22Rv1 (cell line): ENCODE measurements around the gene KIAA1217.

Experiments
- H3K27ac ChIP-seq: fragments of 450-650 bp; 2 replicates; pipeline ENCODE4 v1.5.1; 2017
- ZFX ChIP-seq: fragments of 450-650 bp; IDR thresholded peaks from 2 replicates; pipeline ENCODE4 v1.6.1; 2017; ENCODE audit warnings: antibody characterized with exemption, borderline replicate concordance
- TF ChIP-seq, protein P1 (sequence below): fragments of 450-650 bp; IDR thresholded peaks from 2 replicates; pipeline ENCODE4 v1.5.1; 2017; ENCODE audit warnings: mild to moderate bottlenecking

The KIAA1217 gene

DNA sequence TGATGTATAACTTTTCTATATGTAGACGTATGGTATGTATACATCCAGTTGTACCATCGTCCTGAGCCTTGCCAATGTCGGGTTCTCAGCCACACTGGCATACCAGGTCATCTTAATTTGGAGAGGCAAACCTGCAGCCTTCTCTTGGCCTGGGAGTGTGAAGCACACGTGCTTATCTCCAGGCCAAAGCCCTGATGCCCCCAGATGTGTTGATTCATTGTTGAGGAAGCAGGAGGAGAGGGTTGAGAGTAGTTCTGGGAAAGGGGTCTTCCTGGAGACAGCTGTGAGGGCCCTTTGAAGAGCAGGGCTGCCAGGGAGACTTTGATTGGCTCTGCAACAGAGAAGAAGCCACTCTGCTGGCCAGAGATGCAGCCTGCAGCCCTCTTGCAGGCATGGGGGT lies 359.1 kb downstream of the KIAA1217 start:
- no peak overlapping the region for H3K27ac ChIP-seq
- TF ChIP-seq ZFX = no peak
- TF ChIP-seq, protein P1, sequence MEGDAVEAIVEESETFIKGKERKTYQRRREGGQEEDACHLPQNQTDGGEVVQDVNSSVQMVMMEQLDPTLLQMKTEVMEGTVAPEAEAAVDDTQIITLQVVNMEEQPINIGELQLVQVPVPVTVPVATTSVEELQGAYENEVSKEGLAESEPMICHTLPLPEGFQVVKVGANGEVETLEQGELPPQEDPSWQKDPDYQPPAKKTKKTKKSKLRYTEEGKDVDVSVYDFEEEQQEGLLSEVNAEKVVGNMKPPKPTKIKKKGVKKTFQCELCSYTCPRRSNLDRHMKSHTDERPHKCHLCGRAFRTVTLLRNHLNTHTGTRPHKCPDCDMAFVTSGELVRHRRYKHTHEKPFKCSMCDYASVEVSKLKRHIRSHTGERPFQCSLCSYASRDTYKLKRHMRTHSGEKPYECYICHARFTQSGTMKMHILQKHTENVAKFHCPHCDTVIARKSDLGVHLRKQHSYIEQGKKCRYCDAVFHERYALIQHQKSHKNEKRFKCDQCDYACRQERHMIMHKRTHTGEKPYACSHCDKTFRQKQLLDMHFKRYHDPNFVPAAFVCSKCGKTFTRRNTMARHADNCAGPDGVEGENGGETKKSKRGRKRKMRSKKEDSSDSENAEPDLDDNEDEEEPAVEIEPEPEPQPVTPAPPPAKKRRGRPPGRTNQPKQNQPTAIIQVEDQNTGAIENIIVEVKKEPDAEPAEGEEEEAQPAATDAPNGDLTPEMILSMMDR = no peak

DNA sequence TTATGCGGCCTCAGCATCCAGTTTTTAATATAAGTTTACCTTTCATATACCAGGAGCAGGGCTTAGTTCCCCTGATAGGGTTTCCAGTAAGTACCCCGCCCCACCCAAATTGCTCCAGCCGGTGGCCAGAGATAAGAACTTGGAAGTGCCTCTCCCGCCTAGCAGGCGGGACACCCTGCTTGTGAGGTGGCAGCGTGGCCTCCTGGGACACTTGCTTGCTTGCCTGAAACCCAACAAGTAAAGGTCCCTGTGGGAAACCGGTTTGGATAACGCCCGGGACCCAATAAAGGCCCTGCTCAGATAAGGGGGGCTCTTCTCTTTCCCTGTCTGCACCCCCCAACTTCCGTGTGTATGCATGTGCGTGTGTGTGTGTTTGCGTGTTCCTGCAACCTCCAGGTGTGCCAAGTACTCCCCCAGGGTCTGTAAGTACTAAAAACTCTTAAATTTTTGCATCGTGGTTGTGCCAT lies 360.4 kb downstream of the KIAA1217 start:
- no peak overlapping the region for H3K27ac ChIP-seq
- no peak for TF ChIP-seq ZFX
- TF ChIP-seq, protein P1 = no peak

DNA sequence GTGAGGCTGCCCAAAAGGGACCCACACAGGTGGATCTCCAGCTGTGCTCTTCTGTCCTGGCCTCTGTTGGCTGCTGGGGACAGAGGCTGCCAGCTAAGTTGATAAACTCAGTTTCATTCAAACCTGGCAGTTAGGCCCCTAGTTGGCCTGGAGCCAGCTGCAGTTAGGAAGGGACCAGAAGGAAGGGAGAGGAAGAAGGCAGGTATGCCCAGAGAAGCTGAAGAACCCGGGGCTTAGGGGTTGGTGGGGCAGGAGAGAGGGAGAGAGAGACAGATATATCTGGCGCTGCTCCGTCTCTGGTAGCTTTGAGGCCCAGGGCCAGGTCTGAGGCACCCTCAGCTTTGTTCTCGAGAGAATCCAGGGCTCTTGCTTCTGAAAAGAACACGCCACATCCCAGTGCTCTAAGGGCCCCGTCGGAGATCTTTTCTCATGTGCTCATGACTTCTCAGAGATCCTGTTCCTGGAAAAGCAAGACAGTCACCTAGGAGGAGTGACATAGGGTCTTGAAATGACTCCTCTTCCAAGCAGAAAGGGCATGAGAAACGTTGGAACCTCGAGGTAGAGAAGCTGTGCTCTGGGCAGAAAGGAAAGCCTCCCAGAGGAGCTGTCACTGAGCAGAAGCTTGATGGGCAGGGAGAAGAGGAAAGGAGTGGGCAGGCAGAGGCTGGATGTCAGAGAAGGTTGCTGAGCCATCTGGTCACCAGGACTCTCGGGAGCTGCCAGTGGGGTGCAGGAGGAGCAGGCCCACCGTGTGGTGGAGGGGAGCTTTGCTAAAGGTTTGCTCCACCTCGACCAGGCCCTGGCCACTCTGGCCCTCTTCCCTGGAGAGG lies 361.1 kb downstream of the KIAA1217 start:
- TF ChIP-seq, protein P1 = no peak
- no peak for TF ChIP-seq ZFX
- H3K27ac ChIP-seq = no peak overlapping the region

DNA sequence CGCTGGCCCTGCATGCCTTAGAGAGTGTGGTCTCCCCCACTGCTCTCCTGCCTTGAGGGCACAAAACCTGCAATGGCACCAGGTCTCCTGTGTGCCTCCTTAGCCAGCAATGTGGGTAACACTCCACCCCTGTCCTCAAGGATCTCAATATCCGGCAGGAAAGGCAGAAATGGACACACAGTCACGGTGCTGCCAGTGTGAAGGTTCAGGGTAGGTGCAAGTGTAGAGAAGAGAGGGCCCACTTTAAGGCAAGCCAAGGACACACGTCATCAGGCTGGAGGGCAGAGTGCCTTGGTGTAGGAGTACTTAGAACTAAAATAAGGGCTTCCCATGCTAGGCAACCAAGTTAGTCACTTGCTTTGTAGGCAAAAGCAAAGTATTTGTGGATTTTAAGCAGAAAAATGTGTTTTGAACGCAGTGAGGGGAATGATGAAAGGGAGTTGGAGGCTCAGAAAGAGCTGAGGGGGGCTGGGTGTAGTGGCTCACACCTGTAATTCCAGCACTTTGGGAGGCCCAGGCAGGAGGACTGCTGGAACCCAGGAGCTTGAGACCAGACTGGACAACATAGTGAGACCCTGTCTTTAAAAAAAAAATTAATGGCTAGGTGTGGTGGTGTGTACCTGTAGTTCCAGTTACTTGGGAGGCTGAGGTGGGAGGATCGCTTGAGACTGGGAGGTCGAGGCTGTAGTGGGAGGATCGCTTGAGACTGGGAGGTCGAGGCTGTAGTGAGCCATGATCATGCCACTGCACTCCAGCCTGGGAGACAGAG lies 361.9 kb downstream of the KIAA1217 start:
- H3K27ac ChIP-seq = no peak overlapping the region

DNA sequence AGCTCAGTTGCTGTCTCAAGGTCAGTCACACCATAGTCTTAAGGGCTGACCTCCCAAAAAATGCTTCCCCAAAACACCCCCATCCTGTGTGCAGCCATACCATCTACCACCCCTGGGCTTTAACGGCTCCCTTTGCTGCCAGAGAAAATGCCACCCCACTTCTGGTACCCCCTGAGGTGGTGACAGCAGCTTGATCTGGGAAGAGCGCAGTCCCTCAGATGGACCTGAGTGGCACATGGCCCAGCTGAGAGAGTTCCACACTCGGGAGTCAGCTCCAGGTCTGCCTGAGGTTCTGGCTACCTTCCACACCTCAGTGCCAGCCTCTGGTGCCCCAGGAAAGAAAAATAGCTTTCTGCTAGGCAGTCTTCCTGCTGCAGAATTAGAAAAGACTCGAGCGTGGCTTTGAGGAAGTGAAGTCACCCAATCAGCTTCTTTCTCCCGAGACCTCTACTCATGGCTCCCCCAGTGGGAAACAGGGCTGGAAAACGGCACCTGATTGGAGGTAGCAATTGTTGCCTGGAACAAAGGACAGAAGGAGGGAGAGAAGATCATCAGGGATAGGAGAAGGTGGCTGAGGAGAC lies 363.0 kb downstream of the KIAA1217 start:
- H3K27ac ChIP-seq = no peak overlapping the region
- TF ChIP-seq ZFX = no peak
- TF ChIP-seq, protein P1 = no peak

More for the DNA sequence above, 361.9 kb downstream of the KIAA1217 start:
- TF ChIP-seq, protein P1 = no peak
- TF ChIP-seq ZFX = no peak

DNA sequence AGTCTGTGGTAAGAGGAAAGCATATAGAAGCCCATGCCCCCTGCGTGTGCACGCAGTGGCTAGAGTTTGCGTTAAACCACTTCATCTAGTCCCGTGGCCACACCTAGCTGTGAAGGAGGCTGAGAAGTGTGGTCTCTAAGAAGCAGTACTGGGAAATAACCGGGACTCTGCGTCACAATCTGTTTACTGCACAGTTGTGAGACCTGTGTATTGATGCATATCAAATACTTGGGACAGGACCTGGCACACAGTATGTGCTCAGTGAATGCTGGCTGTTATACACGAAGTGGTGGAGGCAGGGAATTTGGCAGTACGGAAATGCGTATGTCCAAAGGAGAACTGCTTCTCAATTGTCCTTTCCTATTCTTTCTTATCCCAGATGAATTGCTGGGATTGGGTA lies 365.2 kb downstream of the KIAA1217 start:
- H3K27ac ChIP-seq = no peak overlapping the region
- TF ChIP-seq ZFX = no peak
- TF ChIP-seq, protein P1 = no peak
